ENCODE results near the gene SH2D6.

The SH2D6 gene

GRCh38 chr2:85400023-85400422, 18.5 kb upstream of the SH2D6 start:
- DNase-seq (ENCODE audit: low spot score) = no peak
- TF ChIP-seq CTCF (IDR thresholded peaks at IDR 0.05; ENCODE audit: extremely low read depth, missing control alignments) = no peak

- no peak for DNase-seq (ENCODE audit: low spot score)
- no peak for TF ChIP-seq CTCF (IDR thresholded peaks at IDR 0.05; ENCODE audit: extremely low read depth, missing control alignments)
Observed at GRCh38 chr2:85400541-85401463, 17.7 kb upstream of the SH2D6 start.

- no peak for DNase-seq (ENCODE audit: low spot score)
- no peak for TF ChIP-seq CTCF (IDR thresholded peaks at IDR 0.05; ENCODE audit: extremely low read depth, missing control alignments)
Observed at GRCh38 chr2:85401464-85401805, 17.1 kb upstream of the SH2D6 start.

- DNase-seq (ENCODE audit: low spot score) = no peak
- no peak for TF ChIP-seq CTCF (IDR thresholded peaks at IDR 0.05; ENCODE audit: extremely low read depth, missing control alignments)
Observed at GRCh38 chr2:85401844-85402243, 16.7 kb upstream of the SH2D6 start.

- TF ChIP-seq CTCF (IDR thresholded peaks at IDR 0.05; ENCODE audit: extremely low read depth, missing control alignments) = no peak
- no peak for DNase-seq (ENCODE audit: low spot score)
Observed at GRCh38 chr2:85405201-85406059, 13.1 kb upstream of the SH2D6 start.

GRCh38 chr2:85409845-85410583, 8.5 kb upstream of the SH2D6 start, which contains the start of gene CAPG:
CAPG (minus strand) TSS chr2:85410366; CDS start chr2:85402145, 8,221 bp downstream.
- DNase-seq (ENCODE audit: low spot score) = peak; percentile 83
- no peak for TF ChIP-seq CTCF (IDR thresholded peaks at IDR 0.05; ENCODE audit: extremely low read depth, missing control alignments)
